Measurements from ENCODE around the gene UQCRHL. TPM values are rescaled to one million over a fixed set of nuclear protein-coding genes. Genes with fewer than 3 reads are reported as not detected.
"Not testable (repeated sequence)": the region's sequence is repeated elsewhere in the genome, so short reads cannot be mapped to it uniquely, and the experiment has no call there.

The UQCRHL gene
- total and polyA plus RNA-seq, 2 of the 8 experiments (the other 6 are each of a cell fraction or from before 2014, with no cell fraction given), result 3.7 to 3.9 TPM

GRCh38 chr1:15836511-15836771 is 29.0 kb upstream of the UQCRHL start:
- not testable (repeated sequence) for H3K56ac ChIP-seq (replicated peaks; ENCODE audit: insufficient read length, low read depth, low read length); H3K4me1 ChIP-seq (replicated peaks in 1 of 4; ENCODE audit: control insufficient read depth in 3 of 4, insufficient read depth in 4 of 4, low read length in 3 of 4); H3K14ac ChIP-seq (ENCODE audit: insufficient read length); H3K9me3 ChIP-seq (ENCODE audit: insufficient read depth in 2 of 2, low read depth in 1 of 2, low read length in 1 of 2); H3K36me3 ChIP-seq (ENCODE audit: control insufficient read depth in 2 of 4, insufficient read depth in 4 of 4, low read length in 3 of 4); H3K9ac ChIP-seq (replicated peaks in 1 of 4; ENCODE audit: extremely low read depth in 1 of 4, low read depth in 3 of 4, low read length in 3 of 4); H2BK5ac ChIP-seq (ENCODE audit: low read depth, low read length); DNase-seq (ENCODE audit: low read depth in 1 of 2, low spot score in 2 of 2); H3K27me3 ChIP-seq (replicated peaks in 1 of 4; ENCODE audit: control insufficient read depth in 3 of 4, extremely low read depth in 1 of 4, insufficient read depth in 3 of 4, low read length in 3 of 4); H3K4ac ChIP-seq (replicated peaks; ENCODE audit: insufficient read length, low read depth, low read length); H2AFZ ChIP-seq (ENCODE audit: low read length); H3K27ac ChIP-seq (ENCODE audit: low read depth, low read length); H3K79me2 ChIP-seq (ENCODE audit: control insufficient read depth in 1 of 2, insufficient read depth in 2 of 2, low read length in 2 of 2); H2BK20ac ChIP-seq (ENCODE audit: low read length); H4K91ac ChIP-seq (replicated peaks; ENCODE audit: insufficient read length, low read length); H3K23ac ChIP-seq (ENCODE audit: insufficient read length); H2BK120ac ChIP-seq (replicated peaks; ENCODE audit: low read depth, low read length); H4K20me1 ChIP-seq (replicated peaks in 1 of 2; ENCODE audit: control insufficient read depth in 1 of 2, insufficient read depth in 2 of 2, low read length in 2 of 2); H4K5ac ChIP-seq (ENCODE audit: insufficient read length, low read depth, low read length); FAIRE-seq; H3K79me1 ChIP-seq (ENCODE audit: low read depth, low read length); H2BK15ac ChIP-seq (ENCODE audit: low read length)
- Histone ChIP-seq H3K4me3 (ENCODE audit: extremely low read depth in 1 of 4, insufficient read depth in 2 of 4, low read depth in 3 of 4, low read length in 4 of 4) (peak overlapping the region in 2 of 4 experiments; percentile 68 to 80; a peak in 4 of 8 replicates), H2BK12ac (ENCODE audit: low read depth, low read length) (peak overlapping the region; percentile 89; the same call in 1 of the 2 replicates), H4K8ac (ENCODE audit: extremely low read depth, insufficient read depth, low read length) (peak overlapping the region; percentile 48; the same call in 1 of the 2 replicates), H3K4me2 (ENCODE audit: insufficient read depth in 1 of 2, low read depth in 2 of 2, low read length in 2 of 2) (peak overlapping the region in 1 of 2 experiments; percentile 94; a peak in 2 of 4 replicates), H3K23me2 (ENCODE audit: low read depth, low read length) (peaks cover 10% of the 10 kb centered on the region), H2AK5ac (ENCODE audit: low read depth, low read length) (peak overlapping the region; percentile 5; the same call in 1 of the 2 replicates), H3K18ac (ENCODE audit: extremely low read depth, low read length) (0 out of 2 replicates have a peak overlapping the region, but pooled peaks have one; percentile 93)
- CTCF ChIA-PET (ENCODE audit: partially characterized antibody), result interaction anchor here (0.8 to 1.8 kb wide), 2 partner anchors 11 to 34 kb away, joined by 4 to 5 read pairs; partner anchors contain the start of gene SPEN
- POLR2A ChIA-PET (ENCODE audit: partially characterized antibody), result interaction anchor here (0.6 to 5.2 kb wide), 4 partner anchors 12 to 116 kb away, joined by 3 to 87 read pairs (median 4); partner anchors contain the start of gene SPEN
- 95% methylated on average over 12 of the region's 14 CpGs; no CpG with 5 or more reads in 1 of the 2 experiments for WGBS, 2 experiments (ENCODE audit: extremely low coverage in 1 of 2, insufficient coverage in 1 of 2, insufficient read length in 1 of 2, insufficient replicate concordance in 2 of 2, low coverage in 1 of 2, low lambda C conversion rate in 2 of 2, missing lambda C conversion rate in 1 of 2)

All from H1 (cell line).